NB4 (cell line): Measurements from ENCODE around the gene COL21A1.

Experiments
- CTCF ChIP-seq: IDR thresholded peaks from one replicate; pipeline ENCODE4 v1.5.1; 2012; ENCODE audit warnings: low read depth, low read length
- MYC ChIP-seq: IDR thresholded peaks from 2 replicates; pipeline ENCODE4 v1.6.1; 2011; ENCODE audit warnings: low read depth, low read length
- POLR2A ChIP-seq: IDR thresholded peaks from 2 replicates; pipeline ENCODE4 v1.6.1; 2011; ENCODE audit warnings: mild to moderate bottlenecking; ENCODE audit not compliant: insufficient read length; ENCODE audit errors: extremely low read depth

- TF ChIP-seq CTCF (no peak), MYC (no peak), POLR2A (no peak)
These were observed 141.1 kb downstream of the COL21A1 start for GRCh38 chr6:56106231-56106630.
